WTC11 (cell line): Measurements from ENCODE around the gene TMEM9.

ENCODE experiments used
- FOXJ3 ChIP-seq: sonication (generic); formaldehyde crosslinking; IDR thresholded peaks from 2 replicates; pipeline ENCODE4 v1.9.0; 2021; ENCODE audit warnings: missing genetic modification reagents, mild to moderate bottlenecking, borderline replicate concordance
- FOXP1 ChIP-seq: sonication (generic); formaldehyde crosslinking; IDR thresholded peaks from 2 replicates; pipeline ENCODE4 v1.8.0; 2022; ENCODE audit warnings: missing genetic modification reagents, mild to moderate bottlenecking, moderate library complexity, borderline replicate concordance
- KAT7 ChIP-seq: sonication (generic); formaldehyde crosslinking; IDR thresholded peaks from 2 replicates; pipeline ENCODE4 v1.8.1; 2023; ENCODE audit warnings: missing genetic modification reagents, mild to moderate bottlenecking, borderline replicate concordance
- ZNF138 ChIP-seq: sonication (generic); formaldehyde crosslinking; conservative IDR thresholded peaks from 2 replicates; pipeline ENCODE4 v1.8.1; 2022; ENCODE audit warnings: mild to moderate bottlenecking, moderate library complexity, missing genetic modification reagents
- TF ChIP-seq, protein P1 (sequence below): fragments of 200-600 bp; IDR thresholded peaks from 2 replicates; pipeline ENCODE4 v1.8.0; 2022; ENCODE audit warnings: antibody characterized with exemption
- TF ChIP-seq, protein P2 (sequence below): sonication (generic); formaldehyde crosslinking; IDR thresholded peaks from 2 replicates; pipeline ENCODE4 v1.8.1; 2023; ENCODE audit warnings: mild to moderate bottlenecking, missing genetic modification reagents, moderate library complexity
- TF ChIP-seq, protein P3 (sequence below): sonication (generic); formaldehyde crosslinking; IDR thresholded peaks from 2 replicates; pipeline ENCODE4 v1.8.1; 2023; ENCODE audit warnings: mild to moderate bottlenecking, missing genetic modification reagents
- TF ChIP-seq, protein P4 (sequence below): sonication (generic); formaldehyde crosslinking; IDR thresholded peaks from 2 replicates; pipeline ENCODE4 v1.8.1; 2022; ENCODE audit warnings: missing genetic modification reagents, borderline replicate concordance
- TF ChIP-seq, protein P5 (sequence below): sonication (generic); formaldehyde crosslinking; IDR thresholded peaks from 2 replicates; pipeline ENCODE4 v1.8.0; 2022; ENCODE audit warnings: mild to moderate bottlenecking, missing genetic modification reagents

DNA sequence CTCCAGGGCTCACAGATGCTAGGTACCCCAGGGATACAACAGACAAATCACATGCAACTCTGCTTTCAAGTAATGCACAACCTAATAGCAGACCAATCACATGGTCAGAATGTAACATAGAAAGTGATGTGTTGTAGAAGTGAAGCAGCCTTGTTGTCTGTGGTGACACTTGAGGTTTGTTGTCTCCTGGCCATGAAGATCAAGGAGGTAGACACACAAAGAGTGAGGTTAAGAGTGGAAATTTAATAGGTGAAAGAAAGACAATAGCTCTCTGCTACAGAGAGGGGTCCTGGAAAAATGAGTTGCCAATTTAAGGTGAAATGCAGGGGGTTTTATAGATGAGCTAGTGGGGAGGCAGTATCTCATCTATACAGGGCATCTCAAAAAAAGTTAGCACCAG, 2.5 kb upstream of the TMEM9 start:
- TF ChIP-seq, protein P1, sequence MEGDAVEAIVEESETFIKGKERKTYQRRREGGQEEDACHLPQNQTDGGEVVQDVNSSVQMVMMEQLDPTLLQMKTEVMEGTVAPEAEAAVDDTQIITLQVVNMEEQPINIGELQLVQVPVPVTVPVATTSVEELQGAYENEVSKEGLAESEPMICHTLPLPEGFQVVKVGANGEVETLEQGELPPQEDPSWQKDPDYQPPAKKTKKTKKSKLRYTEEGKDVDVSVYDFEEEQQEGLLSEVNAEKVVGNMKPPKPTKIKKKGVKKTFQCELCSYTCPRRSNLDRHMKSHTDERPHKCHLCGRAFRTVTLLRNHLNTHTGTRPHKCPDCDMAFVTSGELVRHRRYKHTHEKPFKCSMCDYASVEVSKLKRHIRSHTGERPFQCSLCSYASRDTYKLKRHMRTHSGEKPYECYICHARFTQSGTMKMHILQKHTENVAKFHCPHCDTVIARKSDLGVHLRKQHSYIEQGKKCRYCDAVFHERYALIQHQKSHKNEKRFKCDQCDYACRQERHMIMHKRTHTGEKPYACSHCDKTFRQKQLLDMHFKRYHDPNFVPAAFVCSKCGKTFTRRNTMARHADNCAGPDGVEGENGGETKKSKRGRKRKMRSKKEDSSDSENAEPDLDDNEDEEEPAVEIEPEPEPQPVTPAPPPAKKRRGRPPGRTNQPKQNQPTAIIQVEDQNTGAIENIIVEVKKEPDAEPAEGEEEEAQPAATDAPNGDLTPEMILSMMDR = no peak
- TF ChIP-seq ZNF138 = no peak
- TF ChIP-seq KAT7 (CRISPR knock-in tag) = no peak
- TF ChIP-seq, protein P2, sequence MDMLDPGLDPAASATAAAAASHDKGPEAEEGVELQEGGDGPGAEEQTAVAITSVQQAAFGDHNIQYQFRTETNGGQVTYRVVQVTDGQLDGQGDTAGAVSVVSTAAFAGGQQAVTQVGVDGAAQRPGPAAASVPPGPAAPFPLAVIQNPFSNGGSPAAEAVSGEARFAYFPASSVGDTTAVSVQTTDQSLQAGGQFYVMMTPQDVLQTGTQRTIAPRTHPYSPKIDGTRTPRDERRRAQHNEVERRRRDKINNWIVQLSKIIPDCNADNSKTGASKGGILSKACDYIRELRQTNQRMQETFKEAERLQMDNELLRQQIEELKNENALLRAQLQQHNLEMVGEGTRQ = no peak
- TF ChIP-seq, protein P3, sequence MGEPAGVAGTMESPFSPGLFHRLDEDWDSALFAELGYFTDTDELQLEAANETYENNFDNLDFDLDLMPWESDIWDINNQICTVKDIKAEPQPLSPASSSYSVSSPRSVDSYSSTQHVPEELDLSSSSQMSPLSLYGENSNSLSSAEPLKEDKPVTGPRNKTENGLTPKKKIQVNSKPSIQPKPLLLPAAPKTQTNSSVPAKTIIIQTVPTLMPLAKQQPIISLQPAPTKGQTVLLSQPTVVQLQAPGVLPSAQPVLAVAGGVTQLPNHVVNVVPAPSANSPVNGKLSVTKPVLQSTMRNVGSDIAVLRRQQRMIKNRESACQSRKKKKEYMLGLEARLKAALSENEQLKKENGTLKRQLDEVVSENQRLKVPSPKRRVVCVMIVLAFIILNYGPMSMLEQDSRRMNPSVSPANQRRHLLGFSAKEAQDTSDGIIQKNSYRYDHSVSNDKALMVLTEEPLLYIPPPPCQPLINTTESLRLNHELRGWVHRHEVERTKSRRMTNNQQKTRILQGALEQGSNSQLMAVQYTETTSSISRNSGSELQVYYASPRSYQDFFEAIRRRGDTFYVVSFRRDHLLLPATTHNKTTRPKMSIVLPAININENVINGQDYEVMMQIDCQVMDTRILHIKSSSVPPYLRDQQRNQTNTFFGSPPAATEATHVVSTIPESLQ (CRISPR knock-in tag) = no peak
- no peak for TF ChIP-seq FOXJ3 (CRISPR knock-in tag)
- TF ChIP-seq FOXP1 (CRISPR knock-in tag) = no peak
- TF ChIP-seq, protein P4, sequence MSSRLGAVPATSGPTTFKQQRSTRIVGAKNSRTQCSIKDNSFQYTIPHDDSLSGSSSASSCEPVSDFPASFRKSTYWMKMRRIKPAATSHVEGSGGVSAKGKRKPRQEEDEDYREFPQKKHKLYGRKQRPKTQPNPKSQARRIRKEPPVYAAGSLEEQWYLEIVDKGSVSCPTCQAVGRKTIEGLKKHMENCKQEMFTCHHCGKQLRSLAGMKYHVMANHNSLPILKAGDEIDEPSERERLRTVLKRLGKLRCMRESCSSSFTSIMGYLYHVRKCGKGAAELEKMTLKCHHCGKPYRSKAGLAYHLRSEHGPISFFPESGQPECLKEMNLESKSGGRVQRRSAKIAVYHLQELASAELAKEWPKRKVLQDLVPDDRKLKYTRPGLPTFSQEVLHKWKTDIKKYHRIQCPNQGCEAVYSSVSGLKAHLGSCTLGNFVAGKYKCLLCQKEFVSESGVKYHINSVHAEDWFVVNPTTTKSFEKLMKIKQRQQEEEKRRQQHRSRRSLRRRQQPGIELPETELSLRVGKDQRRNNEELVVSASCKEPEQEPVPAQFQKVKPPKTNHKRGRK (CRISPR knock-in tag) = no peak
- TF ChIP-seq, protein P5, sequence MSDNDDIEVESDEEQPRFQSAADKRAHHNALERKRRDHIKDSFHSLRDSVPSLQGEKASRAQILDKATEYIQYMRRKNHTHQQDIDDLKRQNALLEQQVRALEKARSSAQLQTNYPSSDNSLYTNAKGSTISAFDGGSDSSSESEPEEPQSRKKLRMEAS (CRISPR knock-in tag) = no peak
